ENCODE results near the gene HCRTR2. TPM values are rescaled to one million over a fixed set of nuclear protein-coding genes. Genes with fewer than 3 reads are reported as not detected.
"Not testable (repeated sequence)": the region's sequence is repeated elsewhere in the genome, so short reads cannot be mapped to it uniquely, and the experiment has no call there.

The HCRTR2 gene
- total and polyA plus RNA-seq, 9 donors: 0.04 to 0.12 (median 0.11) TPM; not detected in 6

DNA sequence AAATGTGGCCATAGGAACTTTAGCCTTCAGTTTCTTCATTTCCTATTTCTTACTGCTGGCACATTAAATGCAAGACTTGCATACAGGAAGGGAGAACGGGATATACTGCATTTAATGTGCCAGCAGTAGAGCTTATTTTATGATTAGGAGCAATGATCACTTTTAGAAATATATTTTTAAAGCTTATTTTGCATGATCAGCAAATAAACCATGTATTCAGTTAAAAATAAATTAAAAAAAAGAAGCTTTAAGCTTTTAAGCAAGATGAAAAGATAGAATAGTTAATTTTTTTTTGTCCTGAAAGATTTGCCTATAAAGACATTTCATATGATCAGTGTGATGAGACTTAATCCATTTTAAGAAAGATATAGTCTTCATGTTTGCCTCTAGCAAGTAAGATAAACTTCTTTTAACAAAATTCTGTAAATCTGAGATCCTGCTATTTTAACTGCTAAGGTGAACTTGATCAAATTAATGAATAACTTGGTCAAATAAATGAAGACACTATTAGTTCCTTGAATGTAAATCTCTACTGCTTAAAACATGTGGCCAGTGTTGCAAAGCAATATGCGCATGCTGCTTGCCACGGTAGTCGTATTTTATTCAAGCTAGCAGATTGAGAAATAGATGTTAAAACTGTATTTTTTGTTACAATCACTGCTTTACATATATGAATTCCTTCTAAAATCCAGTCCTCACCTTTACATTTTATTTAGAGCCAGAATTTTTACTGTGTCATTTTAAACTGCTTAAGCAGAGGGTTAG lies 36.2 kb upstream of the HCRTR2 start:
- WGBS, 3 donors: 77 to 83% (median 82%) methylated on average over 4 of the region's 4 CpGs
- no peaks in the 10 kb centered on the region for H3K4me1 ChIP-seq (ENCODE audit: insufficient read depth)
- no peaks in the 10 kb centered on the region for H3K27me3 ChIP-seq
- no peaks in the 10 kb centered on the region for H3K9me3 ChIP-seq
- H3K36me3 ChIP-seq: no peaks in the 10 kb centered on the region
- intact Hi-C loops (cut with DNase I): no loop called here
- TF ChIP-seq CTCF (IDR thresholded peaks at IDR 0.05) (no peak), EP300 (IDR thresholded peaks at IDR 0.05) (no peak), POLR2A (IDR thresholded peaks at IDR 0.05) (no peak)
- no peak overlapping the region for H3K4me3 ChIP-seq
- no peak for DNase-seq
- no peak overlapping the region for H3K27ac ChIP-seq

DNA sequence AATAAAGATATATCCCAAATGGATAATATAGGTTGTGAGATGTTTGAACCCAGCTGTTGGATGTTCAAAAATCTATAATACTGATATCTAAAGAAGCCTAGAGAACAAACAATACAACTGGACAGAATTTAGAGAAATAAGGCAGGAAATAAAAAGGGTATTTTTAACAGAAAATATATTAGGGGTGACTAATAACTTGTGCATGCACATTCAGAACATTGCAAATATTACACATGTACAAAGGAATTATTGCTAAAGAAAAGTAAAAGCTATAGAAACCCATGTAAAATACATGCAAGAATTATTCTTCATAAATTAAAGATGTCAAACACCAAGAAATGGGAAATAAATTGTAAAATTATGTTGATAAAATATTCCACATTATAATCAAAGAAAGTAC lies 32.7 kb upstream of the HCRTR2 start:
- Histone ChIP-seq H3K27ac (no peak overlapping the region), H3K4me1 (ENCODE audit: insufficient read depth) (no peaks in the 10 kb centered on the region), H3K36me3 (no peaks in the 10 kb centered on the region), H3K4me3 (no peak overlapping the region), H3K9me3 (no peaks in the 10 kb centered on the region), H3K27me3 (no peaks in the 10 kb centered on the region)
- intact Hi-C loops (cut with DNase I): no loop called here
- DNase-seq: no peak
- TF ChIP-seq CTCF (IDR thresholded peaks at IDR 0.05) (no peak), EP300 (IDR thresholded peaks at IDR 0.05) (no peak), POLR2A (IDR thresholded peaks at IDR 0.05) (no peak)

- intact Hi-C loops (cut with DNase I): no loop called here
- H3K27me3 ChIP-seq: no peaks in the 10 kb centered on the region
- H3K9me3 ChIP-seq: no peaks in the 10 kb centered on the region
- DNase-seq: no peak
- no peak for TF ChIP-seq CTCF (IDR thresholded peaks at IDR 0.05)
- TF ChIP-seq EP300 (IDR thresholded peaks at IDR 0.05): no peak
- TF ChIP-seq POLR2A (IDR thresholded peaks at IDR 0.05): no peak
- H3K36me3 ChIP-seq: no peaks in the 10 kb centered on the region
- H3K27ac ChIP-seq: no peak overlapping the region
- WGBS, 3 donors: 46 to 80% (median 76%) methylated on average over 2 of the region's 2 CpGs
- H3K4me1 ChIP-seq (ENCODE audit: insufficient read depth): no peaks in the 10 kb centered on the region
- H3K4me3 ChIP-seq: no peak overlapping the region
Observed at GRCh38 chr6:55142610-55143009, 31.7 kb upstream of the HCRTR2 start.

DNA sequence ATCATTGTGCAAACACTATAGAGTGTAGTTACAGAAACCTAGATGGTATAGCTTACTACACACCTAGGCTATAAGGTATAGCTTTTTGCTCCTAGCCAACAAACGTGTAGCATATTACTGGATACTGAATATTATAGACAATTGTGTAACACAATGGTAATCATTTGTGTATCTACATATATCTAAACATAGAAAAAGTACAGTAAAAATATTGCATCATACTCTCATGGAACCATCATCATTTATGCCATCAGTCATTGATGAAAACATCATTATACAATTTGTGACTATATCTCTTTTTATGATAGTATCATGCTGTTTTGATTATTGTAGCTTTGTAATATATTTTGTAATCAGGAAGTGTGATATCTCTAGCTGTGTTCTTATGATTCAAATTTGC lies 21.0 kb upstream of the HCRTR2 start:
- intact Hi-C loops (cut with DNase I): no loop called here
- H3K36me3 ChIP-seq: no peaks in the 10 kb centered on the region
- H3K4me3 ChIP-seq: no peak overlapping the region
- H3K27me3 ChIP-seq: no peaks in the 10 kb centered on the region
- no peak for TF ChIP-seq EP300 (IDR thresholded peaks at IDR 0.05)
- no peak for TF ChIP-seq CTCF (IDR thresholded peaks at IDR 0.05)
- TF ChIP-seq POLR2A (IDR thresholded peaks at IDR 0.05): no peak
- no peaks in the 10 kb centered on the region for H3K4me1 ChIP-seq (ENCODE audit: insufficient read depth)
- H3K27ac ChIP-seq: no peak overlapping the region
- DNase-seq: no peak
- 47 to 72% (median 52%) methylated on average over 1 of the region's 1 CpG for WGBS, 3 donors
- no peaks in the 10 kb centered on the region for H3K9me3 ChIP-seq

GRCh38 chr6:55158784-55159183 lies 15.5 kb upstream of the HCRTR2 start:
- H3K9me3 ChIP-seq; intact Hi-C loops (cut with DNase I): not testable (repeated sequence)
- WGBS, 3 donors: 86 to 95% (median 89%) methylated on average over 9 of the region's 9 CpGs

More at GRCh38 chr6:55158784-55159183, 15.5 kb upstream of the HCRTR2 start:
- H3K4me1 ChIP-seq (ENCODE audit: insufficient read depth); H3K36me3 ChIP-seq; H3K4me3 ChIP-seq; H3K27me3 ChIP-seq; DNase-seq; H3K27ac ChIP-seq: not testable (repeated sequence)
